Measurements from ENCODE around the gene BSCL2.
A peak's percentile ranks its signal among the peaks of the same experiment; 100 is the strongest.
"Not testable (repeated sequence)": the region's sequence is repeated elsewhere in the genome, so short reads cannot be mapped to it uniquely, and the experiment has no call there.

Gene BSCL2

DNA sequence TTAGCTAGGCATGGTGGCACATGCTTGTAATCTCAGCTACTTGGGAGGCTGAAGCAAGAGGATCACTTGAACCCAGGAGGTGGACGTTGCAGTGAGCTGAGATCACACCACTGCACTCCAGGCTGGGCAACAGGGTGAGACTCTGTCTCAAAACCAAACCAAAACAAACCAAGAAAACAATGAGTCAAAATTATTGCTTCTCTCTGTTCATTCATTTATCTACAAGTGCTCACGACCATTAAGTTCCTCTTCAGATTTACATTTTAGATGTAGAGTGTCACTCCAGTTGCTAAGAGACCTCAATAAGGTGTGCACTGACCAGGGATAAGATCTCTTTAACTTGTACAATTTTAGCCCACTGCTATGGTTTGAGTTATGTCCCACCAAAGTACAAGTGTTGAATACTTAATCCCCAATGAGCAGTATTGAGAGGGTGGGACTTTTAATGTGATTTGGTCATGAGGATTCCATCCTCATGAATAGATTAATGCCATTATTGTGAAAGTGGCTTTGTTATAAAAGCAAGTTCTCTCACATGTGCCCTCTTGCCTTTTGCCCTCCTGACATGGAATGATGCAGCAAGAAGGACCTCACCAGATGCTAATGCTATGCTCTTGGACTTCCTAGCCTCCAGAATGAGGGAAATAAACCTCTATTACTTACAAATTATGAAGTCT is 12.2 kb upstream of the BSCL2 start:
- DNase-seq (ENCODE audit: low spot score): peak; percentile 3

GRCh38 chr11:62716816-62717215 is 9.6 kb upstream of the BSCL2 start:
- DNase-seq (ENCODE audit: low spot score): no peak

DNA sequence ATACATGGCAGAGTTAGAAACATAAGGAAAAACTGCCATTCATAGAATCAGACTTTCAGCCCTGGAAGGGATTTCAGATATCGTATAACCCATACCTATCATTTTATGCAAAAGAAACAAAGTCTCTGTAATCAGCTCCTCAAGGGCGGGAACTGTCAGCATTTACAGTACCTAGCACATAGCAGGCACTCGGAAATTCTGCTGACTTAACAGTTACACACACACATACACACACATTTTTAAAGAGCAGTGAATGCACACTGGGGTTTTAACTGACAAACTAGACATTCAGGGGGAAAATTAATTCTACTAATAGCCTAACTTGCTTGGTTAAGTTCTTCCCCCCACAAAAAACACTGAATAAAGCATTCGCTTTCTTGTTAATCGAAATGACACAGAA is 9.0 kb upstream of the BSCL2 start:
- peak; percentile 4 for DNase-seq (ENCODE audit: low spot score)

GRCh38 chr11:62715150-62716130 is 8.2 kb upstream of the BSCL2 start:
- no peak for DNase-seq (ENCODE audit: low spot score)

- no peak for DNase-seq (ENCODE audit: low spot score)
Measured at GRCh38 chr11:62713343-62713742, 6.1 kb upstream of the BSCL2 start.

GRCh38 chr11:62712861-62713260 is 5.6 kb upstream of the BSCL2 start:
- no peak for DNase-seq (ENCODE audit: low spot score)

DNA sequence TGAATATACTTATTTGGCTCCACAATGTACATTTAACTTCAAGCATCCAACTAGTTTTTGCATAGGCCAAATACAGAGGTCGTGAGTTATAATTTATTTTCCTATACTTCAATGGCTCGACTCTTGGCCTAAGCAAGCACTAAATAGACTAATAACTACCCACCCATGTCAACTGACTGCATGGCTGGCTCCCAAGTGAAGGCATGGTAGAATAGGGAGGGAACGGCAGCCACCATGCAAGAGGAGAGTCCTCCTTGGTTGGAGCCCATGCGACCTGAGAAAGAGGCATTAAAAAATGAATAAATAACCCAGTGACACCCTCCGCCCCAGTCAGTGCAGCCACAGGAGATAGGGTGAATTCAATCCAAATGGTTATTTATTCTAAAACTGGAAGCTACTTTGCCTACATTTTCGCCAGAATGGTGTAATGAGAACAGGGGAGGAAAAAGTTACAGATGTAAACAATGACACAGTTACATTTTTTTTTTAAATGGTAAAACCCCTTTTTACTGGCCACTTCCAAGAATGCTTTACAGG is 5.1 kb upstream of the BSCL2 start:
- no peak for DNase-seq (ENCODE audit: low spot score)

DNA sequence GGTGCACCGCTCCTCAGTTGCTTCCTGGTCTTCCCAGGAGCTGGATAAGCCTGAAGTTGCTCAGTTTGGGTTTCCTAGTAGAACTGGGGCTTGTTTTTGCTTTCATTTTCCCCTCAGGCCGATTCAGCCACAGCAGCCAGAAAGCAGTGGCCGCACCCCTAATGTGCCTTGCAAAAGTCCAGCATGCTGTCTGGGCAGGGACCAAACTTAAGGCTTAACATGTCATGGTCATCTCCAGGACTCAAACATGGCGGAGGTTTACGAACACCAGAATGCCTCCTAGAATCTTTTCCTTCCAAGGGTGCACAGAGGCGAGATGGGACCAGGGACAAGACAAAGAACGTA is 2.7 kb upstream of the BSCL2 start:
- DNase-seq (ENCODE audit: low spot score): no peak

- peak; percentile 99 for DNase-seq (ENCODE audit: low spot score)
Measured at GRCh38 chr11:62709247-62710000, 2.2 kb upstream of the BSCL2 start.

GRCh38 chr11:62708793-62709192 is 1.6 kb upstream of the BSCL2 start:
- DNase-seq (ENCODE audit: low spot score): no peak

DNA sequence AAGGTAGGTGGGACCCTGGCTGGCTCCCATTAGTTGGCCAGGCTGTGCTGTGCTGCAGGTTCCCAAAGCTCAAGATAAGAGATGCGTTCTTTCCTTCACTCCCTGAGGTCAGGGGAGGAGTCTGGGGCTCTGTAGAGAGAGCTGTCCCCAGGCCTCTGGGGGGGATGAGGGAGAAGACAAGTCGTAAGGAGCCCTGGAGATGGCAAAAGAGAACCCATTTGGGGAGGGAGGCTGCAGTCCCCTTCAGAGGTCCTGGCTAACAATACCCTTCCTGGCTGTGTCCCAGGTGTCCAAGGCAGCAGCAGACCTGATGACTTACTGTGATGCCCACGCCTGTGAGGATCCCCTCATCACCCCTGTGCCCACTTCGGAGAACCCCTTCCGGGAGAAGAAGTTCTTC is 1.2 kb upstream of the BSCL2 start:
- peak; percentile 66 for DNase-seq (ENCODE audit: low spot score)

- DNase-seq (ENCODE audit: low spot score): no peak
Measured at GRCh38 chr11:62706850-62707247, 375 bp downstream of the BSCL2 start.

- peak; percentile 97 for DNase-seq (ENCODE audit: low spot score)
Measured at GRCh38 chr11:62705880-62706849, 1.1 kb downstream of the BSCL2 start.

DNA sequence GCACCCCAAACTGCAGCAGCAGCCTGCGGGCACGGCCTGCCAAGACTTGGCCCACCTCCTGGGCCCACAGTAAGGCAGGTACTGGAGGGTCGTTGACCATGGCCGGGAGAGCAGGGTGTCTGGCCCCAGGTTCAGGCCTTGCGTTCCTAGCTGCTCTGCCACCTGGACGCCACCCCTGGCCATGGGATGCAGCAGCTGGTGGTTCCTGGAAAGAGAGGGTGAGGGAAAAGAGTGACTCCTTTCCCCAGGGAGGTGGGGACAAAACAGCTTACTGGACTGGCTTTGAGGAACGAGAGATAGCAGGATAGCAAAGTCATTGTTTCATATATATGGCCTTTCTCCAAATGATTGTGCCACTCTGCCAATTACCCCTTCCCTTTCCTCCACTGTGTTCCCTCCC is 1.8 kb downstream of the BSCL2 start:
- no peak for DNase-seq (ENCODE audit: low spot score)

GRCh38 chr11:62703921-62704320 is 3.3 kb downstream of the BSCL2 start:
- not testable (repeated sequence) for DNase-seq (ENCODE audit: low spot score)

DNA sequence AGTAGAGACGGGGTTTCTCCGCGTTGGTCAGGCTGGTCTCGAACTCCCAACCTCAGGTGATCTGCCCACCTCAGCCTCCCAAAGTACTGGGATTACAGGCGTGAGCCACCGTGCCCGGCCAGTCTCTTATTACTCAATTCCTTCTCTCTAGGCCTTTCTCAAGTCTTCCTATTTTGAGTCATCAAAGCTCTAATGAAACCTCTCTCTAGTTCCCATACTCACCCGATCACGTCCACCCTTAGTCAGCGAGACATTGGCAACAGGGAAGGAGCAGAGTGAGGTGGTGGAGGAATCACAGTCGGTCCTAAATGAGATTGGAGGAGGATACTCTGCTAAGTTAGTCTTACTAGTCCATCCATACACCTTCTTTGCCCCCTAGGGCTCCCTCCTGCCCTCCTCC is 5.0 kb downstream of the BSCL2 start:
- no peak for DNase-seq (ENCODE audit: low spot score)

GRCh38 chr11:62694455-62695167 is 12.6 kb downstream of the BSCL2 start:
- DNase-seq (ENCODE audit: low spot score): peak; percentile 94

GRCh38 chr11:62693624-62694023 is 13.6 kb downstream of the BSCL2 start:
- not testable (repeated sequence) for DNase-seq (ENCODE audit: low spot score)

DNA sequence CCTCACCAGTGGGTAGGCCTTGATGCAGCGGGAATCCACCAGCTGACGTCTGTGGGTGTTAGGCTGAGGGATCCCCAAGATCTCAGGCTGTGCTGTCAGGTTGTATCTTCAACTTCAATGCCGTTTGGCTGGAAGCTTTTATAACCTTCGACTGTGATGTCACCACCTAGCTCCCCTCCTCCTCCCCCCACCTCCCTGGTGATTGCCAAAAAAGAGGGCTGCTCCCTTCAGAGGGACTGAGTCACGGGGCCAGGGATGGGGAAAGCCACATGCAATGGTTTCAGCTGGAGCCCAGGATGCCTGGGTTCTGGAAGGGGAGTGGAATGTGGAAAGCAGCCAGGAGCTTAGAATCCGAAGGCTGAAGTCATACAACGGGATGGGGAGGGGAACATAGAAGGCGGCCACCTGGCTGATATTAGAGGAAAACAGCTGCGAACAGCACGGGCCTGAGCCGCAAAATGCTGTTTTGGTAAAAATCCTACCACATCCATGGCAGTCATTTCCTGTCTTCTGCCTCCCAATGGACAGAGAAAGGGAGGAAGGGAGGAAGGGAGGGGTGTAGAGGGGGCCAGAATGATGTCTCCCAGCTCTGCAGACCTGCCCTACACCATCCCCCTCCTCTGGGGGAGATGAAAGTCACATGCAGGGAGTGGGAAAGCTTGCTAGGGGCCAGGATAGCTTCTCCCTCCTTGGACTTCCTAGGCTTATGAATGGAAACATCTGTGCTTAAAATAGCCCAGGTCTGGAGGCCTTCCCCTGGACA is 17.6 kb downstream of the BSCL2 start, which contains the start of gene LRRN4CL:
LRRN4CL (minus strand) TSS at position 110 of the 763 bp plus-strand sequence. CDS start 1,022 bp downstream, outside the sequence.
- DNase-seq (ENCODE audit: low spot score): no peak

GRCh38 chr11:62688491-62688890 is 18.7 kb downstream of the BSCL2 start:
- no peak for DNase-seq (ENCODE audit: low spot score)
